MM.1S (cell line): ENCODE data around the gene BBS2.

Experiments
- EZH2 ChIP-seq: fragments of 300-600 bp; sonication (generic); optimal IDR thresholded peaks from 2 replicates; pipeline ENCODE3; 2017; ENCODE audit warnings: low read depth, mild to moderate bottlenecking, antibody characterized with exemption, low read length, mixed read lengths
- TF ChIP-seq, protein P1 (sequence below): fragments of 300-600 bp; sonication (generic); IDR thresholded peaks from 2 replicates; pipeline ENCODE4 v1.5.1; 2016; ENCODE audit warnings: antibody characterized with exemption, low read length, mixed read lengths

DNA sequence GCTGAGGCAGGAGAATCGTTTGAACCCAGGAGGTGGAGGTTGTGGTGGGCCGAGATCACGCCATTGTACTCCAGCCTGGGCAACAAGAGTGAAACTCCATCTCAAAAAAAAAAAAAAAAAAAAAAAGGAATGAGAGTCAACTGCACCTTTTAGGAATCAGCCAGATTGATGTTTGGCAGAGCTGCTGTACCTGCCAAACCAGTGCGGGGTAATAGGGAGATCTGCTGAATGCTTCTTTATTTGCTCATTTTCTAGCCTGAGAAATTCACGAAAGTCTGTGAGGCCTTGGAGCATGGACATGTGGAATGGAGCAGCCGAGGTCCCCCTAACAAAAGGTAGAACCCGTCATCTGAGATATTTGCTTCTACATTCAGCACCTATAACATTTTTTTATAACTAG lies 50.1 kb downstream of the BBS2 start:
- TF ChIP-seq EZH2 = no peak
- TF ChIP-seq, protein P1, sequence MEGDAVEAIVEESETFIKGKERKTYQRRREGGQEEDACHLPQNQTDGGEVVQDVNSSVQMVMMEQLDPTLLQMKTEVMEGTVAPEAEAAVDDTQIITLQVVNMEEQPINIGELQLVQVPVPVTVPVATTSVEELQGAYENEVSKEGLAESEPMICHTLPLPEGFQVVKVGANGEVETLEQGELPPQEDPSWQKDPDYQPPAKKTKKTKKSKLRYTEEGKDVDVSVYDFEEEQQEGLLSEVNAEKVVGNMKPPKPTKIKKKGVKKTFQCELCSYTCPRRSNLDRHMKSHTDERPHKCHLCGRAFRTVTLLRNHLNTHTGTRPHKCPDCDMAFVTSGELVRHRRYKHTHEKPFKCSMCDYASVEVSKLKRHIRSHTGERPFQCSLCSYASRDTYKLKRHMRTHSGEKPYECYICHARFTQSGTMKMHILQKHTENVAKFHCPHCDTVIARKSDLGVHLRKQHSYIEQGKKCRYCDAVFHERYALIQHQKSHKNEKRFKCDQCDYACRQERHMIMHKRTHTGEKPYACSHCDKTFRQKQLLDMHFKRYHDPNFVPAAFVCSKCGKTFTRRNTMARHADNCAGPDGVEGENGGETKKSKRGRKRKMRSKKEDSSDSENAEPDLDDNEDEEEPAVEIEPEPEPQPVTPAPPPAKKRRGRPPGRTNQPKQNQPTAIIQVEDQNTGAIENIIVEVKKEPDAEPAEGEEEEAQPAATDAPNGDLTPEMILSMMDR = no peak
